NCI-H187 treated with DMSO at 0.1 percent for 48 hours (cell line): ENCODE measurements around the gene KMT2D.

Experiments used
- DNase-seq: peaks from one replicate; lab custom pipeline; 2025; lab: John Stamatoyannopoulos, UW

KMT2D gene

DNA sequence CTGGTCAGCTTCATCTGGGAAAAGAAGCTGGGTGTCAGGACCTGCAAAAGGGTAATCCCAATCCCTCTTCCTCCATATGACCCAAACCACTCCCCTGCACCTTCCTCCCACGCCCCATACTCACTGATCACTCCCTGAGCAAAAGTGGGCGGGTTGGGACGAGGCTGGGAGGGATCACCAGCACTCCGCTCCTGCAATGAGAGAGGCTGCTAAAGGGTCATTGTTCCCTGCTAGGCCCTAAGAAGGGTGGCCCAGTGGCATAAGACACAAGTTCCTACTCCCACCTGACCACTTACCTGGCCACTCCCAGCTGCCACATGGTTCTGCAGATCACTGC lies 26.3 kb downstream of the KMT2D start:
- no peak for DNase-seq

DNA sequence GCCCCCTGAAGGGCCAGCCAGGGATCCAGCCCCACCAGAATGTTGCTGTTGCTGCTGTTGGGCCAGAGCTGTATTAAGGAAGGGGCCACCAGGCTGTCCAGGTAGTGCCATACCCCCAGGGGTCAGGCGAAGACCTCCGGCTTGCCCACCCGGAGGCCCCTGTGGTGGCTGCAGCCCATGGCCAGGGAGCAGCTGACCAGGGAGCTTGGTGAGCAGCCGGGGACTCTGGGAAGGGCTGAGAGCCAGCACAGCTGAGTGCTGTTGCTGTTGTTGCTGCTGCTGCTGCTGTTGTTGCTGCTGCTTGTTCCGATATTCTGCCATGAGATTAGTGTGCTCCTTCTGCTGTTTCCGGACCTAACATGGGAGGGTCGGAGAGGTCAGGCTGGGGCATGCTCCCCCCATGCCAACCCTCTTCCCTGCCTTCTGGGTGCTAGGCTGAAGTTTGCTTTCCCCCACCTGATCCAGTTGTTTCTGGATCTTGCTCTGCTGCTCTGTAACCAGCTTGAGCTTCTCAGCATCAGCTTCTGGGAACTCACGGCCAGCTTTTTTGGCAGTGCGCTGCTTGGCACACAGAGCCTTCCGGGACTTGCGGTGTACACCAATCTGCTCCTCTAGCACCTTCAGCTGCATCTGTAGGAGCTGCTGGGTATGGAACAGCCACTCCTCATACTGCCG lies 26.8 kb downstream of the KMT2D start:
- DNase-seq: no peak

DNA sequence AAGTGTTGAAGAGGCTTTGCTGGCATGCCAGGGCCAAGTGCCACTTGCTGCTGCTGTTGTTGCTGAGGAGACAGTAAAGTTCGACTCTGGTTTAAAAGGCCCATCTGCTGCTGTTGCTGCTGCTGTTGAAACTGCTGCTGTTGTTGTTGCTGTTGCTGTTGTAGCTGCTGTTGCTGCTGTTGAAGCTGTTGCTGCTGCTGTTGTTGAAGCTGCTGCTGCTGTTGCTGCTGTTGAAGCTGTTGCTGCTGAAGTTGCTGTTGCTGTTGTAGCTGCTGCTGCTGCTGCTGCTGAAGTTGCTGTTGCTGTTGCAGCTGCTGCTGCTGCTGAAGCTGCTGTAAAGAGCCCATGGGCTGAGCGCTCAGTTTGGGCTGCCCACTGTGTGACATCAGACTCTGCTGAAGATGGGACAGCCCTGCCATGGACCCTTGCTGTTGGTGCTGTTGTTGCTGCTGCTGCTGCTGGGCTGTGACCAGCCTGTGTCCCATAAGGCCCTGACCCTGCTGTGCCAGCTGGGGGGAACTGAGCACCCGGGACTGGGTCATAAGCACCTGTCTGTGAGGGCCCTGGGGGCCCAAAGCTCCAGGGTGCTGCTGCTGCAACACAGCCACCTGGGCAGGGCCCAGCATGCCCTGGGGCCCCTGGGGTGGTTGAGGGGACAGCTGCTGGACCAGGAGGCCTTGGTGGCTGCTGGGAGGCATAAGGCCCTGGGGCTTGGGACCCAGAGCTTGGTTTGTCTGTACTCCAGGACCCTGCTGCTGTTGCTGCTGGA lies 27.7 kb downstream of the KMT2D start:
- DNase-seq: no peak

DNA sequence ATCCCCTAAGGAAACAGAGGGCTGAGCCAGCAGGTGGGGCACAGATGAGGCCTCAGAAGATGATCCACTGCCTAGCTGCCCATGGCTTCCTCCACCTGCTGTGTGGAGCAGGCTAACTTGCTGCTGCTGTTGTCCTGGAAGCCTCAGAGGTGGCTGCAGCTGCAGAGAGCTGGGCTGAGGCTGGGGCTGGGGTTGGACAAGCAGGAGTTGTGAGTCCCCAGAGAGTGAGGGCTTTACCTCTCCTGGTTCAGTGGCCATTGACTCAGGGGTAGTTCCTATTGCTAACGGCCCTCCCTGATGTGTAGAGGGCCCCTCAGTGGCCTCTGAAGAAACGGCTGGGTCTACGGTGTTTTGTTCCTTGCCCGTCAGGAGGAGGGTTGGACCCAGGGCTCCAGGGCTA lies 28.3 kb downstream of the KMT2D start:
- no peak for DNase-seq

DNA sequence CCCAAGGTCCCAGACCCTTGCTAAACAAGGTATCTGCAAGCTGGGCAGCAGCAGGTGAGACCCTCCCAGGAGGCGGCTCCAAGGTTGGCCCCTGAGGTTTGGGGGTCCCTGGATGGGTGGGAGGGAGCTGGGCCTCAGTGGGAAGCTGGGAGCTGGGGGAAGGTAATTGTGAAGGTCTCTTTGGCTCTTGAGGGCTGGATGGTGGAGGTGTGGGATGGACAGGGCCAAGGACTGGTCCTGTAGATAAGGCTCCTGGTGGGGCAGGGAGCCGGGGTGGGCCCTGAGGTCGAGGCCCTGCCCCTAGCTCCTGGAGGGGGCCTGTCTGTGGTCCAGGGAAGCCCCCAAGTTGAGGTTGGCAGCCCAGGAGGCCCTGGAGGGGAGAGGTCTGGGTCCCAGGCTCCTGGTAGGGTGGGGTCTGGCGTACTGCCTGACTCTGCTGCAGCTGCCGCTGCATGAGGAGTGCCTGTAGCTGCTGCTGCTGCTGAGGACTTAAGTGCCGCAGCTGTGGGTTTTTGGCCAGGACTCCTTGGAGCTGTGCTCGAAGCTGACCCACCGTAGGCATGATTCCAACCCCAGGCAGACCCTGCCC lies 28.9 kb downstream of the KMT2D start:
- no peak for DNase-seq

DNA sequence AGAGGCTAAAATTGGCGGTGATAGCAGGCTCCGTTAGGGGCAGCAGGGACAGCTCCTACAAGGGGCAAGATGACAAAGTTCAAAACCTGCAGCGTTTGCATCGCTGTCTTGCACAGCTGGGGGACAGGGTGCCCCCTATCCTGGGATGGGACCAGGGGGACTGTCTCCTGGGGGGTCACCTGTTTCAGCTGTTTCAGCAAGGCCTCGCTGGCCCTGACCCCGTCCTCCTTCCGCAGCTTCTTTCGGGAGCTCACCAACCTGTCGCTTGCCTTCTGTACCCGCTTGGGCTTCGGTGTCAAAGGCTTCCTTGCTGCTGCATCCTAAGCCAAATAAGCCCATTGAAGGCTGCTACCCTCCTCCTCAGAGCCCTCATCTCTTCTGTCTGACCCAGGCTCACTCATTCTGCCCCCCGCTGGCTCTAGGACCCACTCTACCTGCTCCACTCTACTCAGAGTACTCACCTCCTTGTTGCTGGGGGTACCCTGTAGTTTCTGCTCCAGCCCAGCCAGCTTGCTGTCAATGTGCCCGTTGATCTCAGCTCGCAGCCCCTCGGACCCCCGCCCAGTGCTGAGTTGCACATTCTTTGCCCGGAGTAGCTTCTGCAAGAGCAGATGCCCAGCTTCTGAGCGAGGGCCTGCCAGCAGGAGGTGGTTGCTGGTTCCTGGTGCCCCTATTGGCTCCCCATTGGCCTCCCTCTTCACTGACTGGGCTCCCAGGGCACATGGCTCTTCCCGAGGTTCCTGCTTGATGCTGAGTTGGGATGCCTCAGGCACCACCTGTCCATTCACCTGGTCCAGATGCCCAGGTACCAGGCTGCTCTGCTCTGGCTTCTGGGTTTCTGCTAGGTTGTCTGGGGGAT lies 29.7 kb downstream of the KMT2D start:
- no peak for DNase-seq

DNA sequence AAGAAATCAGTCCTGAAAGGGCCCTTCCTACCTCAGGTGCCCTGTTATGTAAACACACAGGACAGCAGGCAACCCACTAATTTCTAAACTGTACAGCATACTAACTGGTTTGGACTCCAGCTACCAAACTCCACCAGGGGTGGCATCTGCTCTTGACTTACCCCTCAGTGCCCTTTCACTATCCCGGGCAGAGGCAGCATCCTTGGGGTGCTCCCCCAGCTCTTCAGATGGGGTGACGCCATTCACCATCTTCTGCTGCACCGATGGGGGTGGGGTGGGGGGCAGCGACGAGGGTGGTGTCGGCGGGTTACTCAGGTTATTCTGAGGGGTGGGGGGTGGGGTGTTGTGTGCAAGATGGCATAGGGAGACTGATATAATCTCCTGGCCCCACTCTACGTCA lies 30.5 kb downstream of the KMT2D start:
- no peak for DNase-seq

DNA sequence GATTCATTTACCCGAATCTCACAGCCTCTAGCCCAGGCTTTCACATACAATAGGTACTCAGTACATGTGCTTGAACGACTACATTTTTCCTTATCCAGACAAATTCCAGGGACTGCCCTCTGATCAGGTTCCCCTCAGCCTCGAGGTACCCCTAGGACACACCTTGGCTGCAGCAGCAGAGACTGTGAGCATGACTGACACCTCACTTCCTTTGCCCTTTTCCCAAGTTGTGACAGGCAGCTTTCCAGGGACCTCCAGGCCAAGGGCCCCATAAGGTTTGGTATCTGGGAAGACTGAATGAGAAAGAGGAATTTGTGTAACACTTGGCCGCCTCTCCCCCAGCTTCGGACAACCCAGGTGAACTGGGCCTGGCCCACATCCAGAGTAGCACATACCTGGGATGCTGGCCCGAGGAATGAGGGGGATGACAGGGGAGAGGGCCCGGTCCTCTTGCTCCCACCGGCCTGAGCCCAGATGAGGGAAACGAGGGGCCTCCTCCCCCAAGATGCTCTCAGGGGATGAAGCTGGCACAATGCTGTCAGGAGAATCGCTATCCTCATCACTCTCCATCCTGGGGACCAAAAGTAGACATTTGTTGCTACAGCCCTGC lies 31.8 kb downstream of the KMT2D start:
- DNase-seq: no peak

DNA sequence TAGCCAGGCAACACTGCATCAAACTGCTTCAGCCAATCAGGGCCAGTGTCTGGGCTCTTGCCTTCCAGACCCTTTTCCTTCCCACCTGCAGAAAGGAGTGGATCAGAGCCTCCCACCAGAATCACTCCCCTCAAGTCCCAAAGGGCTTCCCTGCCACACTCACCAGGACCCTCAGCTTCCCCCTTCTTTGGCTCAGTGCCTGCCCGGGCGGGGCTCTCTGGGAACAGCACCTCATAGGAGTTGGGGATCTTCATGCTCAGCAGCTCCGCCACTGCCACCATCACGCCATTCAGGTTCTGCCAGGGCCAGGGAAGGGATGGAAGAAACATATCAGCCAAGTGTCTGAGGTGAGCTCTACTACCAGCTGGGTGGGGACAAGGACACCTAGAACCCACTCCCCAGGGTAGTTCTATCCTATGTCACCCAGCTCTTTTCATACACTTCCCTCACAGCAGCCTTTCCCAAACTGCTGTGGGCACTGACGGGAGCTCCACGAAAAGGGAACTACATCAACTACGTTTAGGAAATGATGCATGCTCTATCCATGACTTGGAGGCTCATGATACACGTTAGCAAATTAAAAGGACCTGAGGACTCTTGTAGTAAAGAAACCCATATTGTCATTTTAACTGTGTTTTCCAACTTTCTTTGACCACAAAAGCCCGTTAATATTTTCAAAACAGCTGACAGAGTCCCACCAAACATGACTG lies 32.6 kb downstream of the KMT2D start:
- no peak for DNase-seq

DNA sequence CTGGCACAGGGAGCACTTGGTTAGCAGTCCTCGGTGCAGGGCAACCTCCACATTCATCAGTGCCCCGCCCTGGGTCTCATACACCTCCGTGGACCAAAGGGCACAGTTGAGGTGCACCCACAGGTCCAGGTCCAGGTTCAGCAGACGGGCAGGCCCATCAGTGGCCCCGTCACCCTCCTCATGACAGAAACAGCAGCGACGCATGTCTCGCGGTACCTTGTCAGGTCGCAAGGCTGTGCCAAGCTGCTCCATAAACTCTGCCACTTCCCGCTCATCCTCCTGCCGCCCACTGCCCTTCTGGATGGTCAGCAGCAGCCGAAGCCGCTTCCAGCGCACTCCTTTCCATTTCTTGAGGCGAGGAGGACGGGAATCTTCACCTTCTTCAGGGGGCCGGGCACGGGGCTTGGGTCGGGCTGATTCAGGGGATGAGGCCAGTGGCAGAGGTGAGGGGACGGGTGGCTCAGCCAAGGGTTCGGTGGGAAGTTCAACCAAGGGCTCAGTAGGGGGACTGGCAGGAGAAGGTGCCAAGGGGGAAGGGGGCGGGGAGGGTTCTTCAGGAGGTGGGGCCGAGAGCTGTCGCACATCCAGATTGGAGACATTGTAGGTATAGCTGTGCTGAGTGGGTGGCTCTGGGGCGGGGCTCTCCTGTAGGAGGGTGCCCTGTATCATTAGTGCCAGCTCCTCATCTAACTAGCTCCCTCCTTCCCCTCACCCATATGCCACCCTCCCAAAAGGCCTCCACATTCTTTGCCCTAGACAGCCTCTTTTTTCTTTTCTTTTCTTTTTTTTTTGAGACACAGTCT lies 33.7 kb downstream of the KMT2D start:
- DNase-seq: no peak

DNA sequence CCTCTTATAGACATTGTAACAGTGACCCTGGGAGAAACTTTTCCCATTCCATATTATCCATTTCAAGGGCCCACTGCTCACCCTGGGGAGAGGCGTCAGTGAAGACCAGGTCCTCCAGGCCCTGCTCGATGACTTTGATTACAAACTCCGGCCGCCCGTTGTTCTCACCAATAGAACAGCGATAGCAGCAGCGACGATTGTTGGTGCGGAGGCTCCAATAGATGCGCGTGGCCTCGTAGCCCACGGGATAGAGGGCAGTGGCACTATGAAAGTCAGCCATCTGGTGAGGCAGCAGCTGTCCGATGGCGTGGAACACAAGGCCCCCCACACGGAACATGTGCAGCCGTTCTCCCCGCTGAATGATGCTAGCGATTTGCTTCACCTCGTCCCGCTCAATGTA lies 34.5 kb downstream of the KMT2D start:
- DNase-seq: no peak

DNA sequence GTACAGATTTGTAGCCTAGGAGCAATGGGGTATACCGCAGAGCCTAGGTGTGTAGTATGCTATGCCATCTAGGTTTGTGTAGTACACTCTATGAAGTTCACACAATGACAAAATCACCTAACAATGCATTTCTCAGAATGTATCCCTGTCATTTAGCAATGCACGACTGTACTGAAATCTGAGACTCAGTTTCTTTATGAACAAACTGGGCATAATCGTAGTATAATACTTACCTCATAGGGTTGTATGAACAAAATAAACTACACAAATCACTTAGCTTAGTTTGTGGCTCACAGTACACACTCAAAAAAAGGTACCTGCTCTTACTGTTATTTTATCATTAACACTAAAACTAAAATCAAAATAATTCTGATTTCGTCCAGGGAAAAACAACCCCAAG lies 35.1 kb downstream of the KMT2D start:
- no peak for DNase-seq

DNA sequence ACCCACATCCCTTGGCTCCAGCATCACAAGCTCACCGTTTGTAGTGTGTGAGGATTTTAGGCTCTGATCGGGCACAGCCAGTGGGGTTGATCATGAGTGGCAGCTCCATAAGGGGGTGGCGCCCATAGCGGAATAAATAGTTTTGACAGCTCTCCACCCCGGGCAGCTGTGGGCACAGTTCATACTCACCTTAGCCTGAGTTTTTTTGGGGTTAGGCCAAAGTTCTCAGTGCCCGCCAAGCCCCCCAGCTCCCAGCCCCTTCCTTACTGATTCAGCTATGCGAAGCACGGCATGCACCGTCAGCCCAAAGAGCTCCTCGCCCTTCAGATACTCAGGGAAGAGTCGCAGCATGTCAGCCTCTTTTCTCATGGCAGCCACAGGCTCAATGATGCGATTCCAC lies 36.1 kb downstream of the KMT2D start:
- no peak for DNase-seq

DNA sequence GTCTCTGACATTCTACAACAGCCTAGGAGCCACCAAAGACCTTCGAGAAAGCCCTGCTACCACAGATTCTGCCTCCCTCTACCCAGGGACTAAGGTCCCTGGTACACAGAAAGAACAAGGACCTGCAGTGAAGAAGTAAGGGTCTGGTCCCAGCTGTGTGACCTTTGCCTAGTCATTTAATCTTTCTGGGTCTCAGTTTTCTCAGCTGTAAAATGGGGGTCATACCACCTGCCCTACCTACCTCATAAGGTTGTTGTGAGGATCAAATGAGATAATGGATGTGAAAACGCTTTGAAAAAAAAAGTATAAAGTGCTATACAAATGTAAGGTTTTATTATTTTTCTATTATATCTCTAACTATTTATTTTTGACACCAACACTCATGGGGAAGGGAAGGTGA lies 36.8 kb downstream of the KMT2D start:
- no peak for DNase-seq

DNA sequence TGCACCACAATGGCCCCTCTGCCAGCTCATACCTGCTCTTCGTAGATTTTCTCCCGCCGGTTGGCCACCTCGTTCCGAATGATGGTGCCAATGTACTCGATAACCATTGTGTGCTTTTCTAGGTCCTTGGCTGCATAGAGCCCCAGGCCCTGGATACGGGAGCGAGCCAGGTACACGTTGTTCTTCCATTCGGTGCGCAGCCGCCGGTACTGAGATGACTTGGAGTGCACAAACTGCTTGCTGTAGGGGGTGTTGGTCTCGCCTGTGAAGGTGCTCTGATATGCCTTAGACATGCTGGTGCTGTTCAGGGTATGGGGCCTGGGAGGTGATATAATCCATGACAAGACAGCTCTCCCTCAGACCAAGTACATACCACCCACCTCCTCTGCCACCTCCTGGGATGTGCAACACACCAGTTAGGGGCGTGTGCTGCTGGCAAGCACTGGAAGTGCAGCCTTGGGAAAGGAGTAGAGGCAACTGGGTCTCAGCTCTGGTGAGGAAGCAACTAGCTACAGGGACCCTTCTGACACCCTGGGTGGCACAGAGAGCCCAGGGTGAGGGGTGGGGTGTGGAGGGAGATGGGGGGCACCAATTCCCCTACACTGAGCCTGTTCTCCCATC lies 37.9 kb downstream of the KMT2D start:
- DNase-seq: no peak

DNA sequence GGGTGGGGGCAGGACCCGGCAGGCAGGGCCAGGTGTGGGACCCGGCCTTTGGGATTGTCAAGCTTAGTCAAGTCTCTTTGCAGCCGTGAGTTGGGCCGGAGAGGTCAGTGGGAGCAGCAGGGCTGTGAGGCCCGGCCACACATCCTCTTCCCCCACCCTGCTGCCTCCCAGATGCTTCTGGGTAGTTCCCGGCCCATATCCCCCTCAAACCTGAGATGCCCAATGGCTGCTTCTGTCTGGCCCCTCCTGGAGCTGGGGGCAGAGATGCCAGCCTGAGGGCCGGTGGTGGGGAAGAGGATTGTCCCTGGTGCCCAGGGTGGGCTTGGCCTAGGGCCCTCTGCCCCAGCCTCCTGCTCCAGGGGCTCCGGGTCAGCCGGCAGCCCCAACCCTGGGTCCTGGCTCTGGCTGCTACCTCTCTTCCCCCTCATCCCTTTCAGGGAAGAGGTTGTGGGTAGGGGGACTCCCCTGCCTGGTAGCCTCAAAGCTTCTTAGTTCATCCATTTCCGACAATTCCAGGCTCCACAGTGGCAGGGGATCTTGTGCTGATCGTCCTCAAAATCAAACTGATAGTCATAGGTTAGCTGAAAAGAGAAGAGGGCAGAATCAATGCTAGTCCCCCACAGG lies 39.2 kb downstream of the KMT2D start:
- no peak for DNase-seq

DNA sequence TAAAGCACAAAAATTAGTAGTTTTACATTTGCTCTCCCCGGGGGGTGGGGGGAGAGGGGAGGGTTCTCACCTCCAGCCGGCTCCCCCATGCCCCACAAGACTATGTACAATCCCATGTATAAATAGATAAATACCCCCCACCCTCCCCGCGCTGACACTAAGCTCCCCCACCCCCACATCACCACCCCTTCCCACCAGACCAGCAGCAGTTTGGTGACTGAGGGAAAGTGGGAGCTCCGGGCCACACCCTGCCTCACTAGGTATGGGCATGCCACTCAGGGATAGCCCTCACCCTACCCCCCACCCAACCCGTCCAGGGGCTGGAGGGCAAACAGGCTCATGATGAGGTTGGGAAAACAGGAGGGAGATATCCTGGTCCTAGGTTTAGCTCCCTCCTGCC lies 40.2 kb downstream of the KMT2D start:
- no peak for DNase-seq

DNA sequence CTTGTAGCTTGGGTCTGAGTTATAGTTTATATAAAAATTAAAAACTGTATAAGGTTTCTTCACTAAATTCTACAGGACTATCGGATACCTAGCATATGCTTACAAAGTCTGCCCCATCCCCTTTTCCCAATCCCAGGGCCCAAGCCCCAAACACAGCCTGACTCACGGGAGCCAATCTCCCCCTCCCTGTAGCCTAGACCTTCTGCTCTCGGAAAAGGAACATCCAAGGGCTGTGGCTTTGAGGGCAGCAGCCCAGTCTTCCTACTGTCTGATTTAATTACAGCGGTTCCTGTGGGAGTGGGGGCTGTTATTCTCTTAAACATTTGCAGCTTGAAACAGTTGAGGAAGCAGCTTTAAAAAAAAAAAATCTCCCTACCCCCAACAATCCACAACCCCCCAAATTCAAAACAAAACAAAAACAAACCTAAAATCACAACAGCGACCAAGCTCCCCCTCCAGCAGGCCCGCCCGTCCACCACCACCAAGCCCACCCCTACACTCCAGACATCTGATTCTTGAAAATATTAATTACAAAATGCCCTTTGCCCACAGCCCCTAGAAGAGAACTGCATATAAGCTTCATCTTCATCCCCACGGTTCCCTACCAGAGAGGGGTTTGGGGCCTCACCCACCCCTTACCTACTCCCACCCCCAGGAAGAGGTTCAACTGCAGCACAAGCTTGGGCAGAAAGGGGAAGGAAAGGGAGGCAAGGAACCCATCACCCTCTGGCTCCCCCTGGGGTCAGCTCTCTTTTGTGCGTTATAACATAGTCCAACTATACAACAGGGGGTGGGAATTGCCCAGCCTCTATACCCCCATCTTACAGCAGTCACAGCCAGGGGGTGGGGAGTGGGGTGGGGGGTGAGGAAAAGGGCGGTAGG lies 40.9 kb downstream of the KMT2D start:
- no peak for DNase-seq

DNA sequence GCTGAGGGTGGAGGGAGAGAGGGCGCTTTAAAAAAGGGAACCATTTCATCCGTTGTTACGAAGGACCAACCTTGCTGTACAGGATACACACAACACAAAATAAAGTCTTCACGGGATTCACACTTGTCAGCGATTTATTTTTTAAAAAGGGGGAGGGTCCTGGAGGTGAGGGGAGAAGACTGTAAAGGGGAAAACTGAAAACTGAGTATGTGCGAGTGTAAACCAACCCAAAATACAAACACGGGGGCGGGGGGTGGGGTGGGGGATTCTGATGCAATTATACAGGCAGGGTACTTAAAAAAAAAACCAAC lies 41.5 kb downstream of the KMT2D start:
- DNase-seq: no peak
